ENCODE results near the gene FOXP1. TPM values are rescaled to one million over a fixed set of nuclear protein-coding genes. Genes with fewer than 3 reads are reported as not detected.

The FOXP1 gene
- total and polyA plus RNA-seq, 2 donors from 2014 or later = 6.7 to 87.2 TPM

DNA sequence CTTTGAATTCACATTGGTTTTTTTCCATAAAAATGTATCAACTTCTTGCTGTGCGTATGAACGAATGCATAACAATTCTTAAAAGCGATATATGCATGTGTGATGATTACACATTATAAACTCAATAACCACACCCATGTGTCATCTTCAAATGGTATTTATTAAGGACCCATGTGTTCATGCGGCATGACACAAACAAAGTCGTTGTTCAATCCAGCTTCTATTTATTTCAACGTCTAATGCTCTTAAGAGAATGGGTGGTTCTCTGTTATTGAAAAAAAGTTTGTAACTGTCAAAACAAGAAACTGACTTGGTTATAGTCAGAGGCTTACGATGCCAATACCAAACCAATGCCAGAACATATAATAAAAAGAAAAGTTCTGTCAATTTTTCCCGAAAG is 195.9 kb downstream of the FOXP1 start:
- Histone ChIP-seq H3K27me3 (ENCODE audit: control insufficient read depth, insufficient read depth, low read length) (no peaks in the 10 kb centered on the region), H3K36me3 (ENCODE audit: control insufficient read depth in 2 of 3, insufficient read depth in 3 of 3, low read length in 3 of 3) (no peaks in the 10 kb centered on the region), H3K9me3 (ENCODE audit: control insufficient read depth in 2 of 3, insufficient read depth in 1 of 3, low read length in 3 of 3) (no peaks in the 10 kb centered on the region), H3K4me3 (ENCODE audit: low read length in 3 of 3) (no peak overlapping the region), H3K4me1 (ENCODE audit: control insufficient read depth in 2 of 3, insufficient read depth in 2 of 3, low read depth in 1 of 3, low read length in 3 of 3) (peaks cover 2 to 8% (median 3%) of the 10 kb centered on the region in 3 donors), H3K9ac (ENCODE audit: low read length in 3 of 3) (no peak overlapping the region), H3K27ac (ENCODE audit: low read depth in 2 of 2, low read length in 2 of 2) (no peak overlapping the region)
- no peak for FAIRE-seq
- intact Hi-C loops (cut with DNase I) = no loop called here
- no peak for DNase-seq
- TF ChIP-seq, protein P1, sequence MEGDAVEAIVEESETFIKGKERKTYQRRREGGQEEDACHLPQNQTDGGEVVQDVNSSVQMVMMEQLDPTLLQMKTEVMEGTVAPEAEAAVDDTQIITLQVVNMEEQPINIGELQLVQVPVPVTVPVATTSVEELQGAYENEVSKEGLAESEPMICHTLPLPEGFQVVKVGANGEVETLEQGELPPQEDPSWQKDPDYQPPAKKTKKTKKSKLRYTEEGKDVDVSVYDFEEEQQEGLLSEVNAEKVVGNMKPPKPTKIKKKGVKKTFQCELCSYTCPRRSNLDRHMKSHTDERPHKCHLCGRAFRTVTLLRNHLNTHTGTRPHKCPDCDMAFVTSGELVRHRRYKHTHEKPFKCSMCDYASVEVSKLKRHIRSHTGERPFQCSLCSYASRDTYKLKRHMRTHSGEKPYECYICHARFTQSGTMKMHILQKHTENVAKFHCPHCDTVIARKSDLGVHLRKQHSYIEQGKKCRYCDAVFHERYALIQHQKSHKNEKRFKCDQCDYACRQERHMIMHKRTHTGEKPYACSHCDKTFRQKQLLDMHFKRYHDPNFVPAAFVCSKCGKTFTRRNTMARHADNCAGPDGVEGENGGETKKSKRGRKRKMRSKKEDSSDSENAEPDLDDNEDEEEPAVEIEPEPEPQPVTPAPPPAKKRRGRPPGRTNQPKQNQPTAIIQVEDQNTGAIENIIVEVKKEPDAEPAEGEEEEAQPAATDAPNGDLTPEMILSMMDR (IDR thresholded peaks at IDR 0.05; ENCODE audit: borderline replicate concordance, extremely low read depth, insufficient read depth) = no peak

DNA sequence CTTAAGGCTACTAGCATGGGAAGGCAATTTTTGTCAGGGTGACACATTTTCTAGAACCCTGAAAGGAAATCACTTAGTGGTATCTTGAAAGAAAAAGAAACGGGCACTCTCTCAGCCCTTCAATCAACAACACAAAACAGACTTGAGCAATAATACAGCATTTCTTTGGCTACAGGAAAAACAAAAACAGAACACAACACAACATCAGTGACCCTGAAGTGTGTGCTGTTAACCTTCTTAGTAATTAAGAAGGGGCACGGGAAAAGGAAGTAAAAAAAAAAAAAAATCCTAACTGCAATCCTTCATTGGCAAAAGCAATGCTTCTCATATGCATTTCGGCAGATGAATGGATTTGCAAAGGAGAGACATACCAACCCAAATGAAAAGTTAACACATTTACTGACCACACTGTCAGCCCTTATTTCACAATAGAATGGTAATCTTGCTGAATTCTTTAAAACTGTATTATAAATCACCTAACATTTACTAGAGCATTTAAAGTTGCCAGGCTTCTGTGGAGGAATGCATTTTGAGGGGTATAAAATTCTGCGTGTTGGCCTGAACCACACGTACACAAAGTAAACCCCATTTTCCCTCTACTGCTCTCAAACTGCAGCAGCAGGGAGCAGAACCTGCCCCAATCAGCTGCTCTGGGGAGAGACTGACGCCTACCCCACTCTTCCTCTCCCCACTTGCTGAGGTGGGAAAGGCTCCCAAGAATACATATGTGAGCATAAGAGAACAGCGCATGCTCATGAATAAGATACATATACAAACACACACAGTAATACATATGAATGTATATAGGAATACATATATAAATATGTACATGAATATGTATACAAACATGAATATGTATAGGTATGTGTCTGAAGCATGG is 198.5 kb downstream of the FOXP1 start:
- peaks cover 2 to 3% (median 2%) of the 10 kb centered on the region in 3 donors for H3K4me1 ChIP-seq (ENCODE audit: control insufficient read depth in 2 of 3, insufficient read depth in 2 of 3, low read depth in 1 of 3, low read length in 3 of 3)
- no peak for FAIRE-seq
- no peak overlapping the region for H3K27ac ChIP-seq (ENCODE audit: low read depth in 2 of 2, low read length in 2 of 2)
- no peak for DNase-seq
- no peaks in the 10 kb centered on the region for H3K27me3 ChIP-seq (ENCODE audit: control insufficient read depth, insufficient read depth, low read length)
- intact Hi-C loops (cut with DNase I) = no loop called here
- H3K9ac ChIP-seq (ENCODE audit: low read length in 3 of 3) = no peak overlapping the region
- H3K9me3 ChIP-seq (ENCODE audit: control insufficient read depth in 2 of 3, insufficient read depth in 1 of 3, low read length in 3 of 3) = no peaks in the 10 kb centered on the region
- TF ChIP-seq, protein P1 (IDR thresholded peaks at IDR 0.05; ENCODE audit: borderline replicate concordance, extremely low read depth, insufficient read depth) = no peak
- no peaks in the 10 kb centered on the region for H3K36me3 ChIP-seq (ENCODE audit: control insufficient read depth in 2 of 3, insufficient read depth in 3 of 3, low read length in 3 of 3)
- H3K4me3 ChIP-seq (ENCODE audit: low read length in 3 of 3) = no peak overlapping the region

DNA sequence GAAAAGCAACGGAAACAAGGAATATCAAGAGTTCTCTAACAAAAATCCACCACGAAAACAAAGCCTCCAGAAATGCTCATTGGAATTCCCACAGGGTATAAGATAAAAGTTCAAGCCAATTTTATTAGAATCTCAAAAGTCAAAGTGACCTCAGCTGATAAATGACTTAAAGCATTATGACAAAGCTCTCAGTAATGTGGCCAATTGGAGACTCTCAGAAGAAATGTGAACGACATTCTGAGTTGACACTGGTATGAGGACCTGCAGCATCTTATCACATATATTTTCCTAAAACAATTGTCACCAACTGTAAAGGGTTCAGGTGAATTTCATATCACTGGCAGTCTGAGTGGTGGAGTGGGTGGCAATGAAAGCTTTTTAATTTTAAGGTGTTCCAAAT is 199.1 kb downstream of the FOXP1 start:
- TF ChIP-seq, protein P1 (IDR thresholded peaks at IDR 0.05; ENCODE audit: borderline replicate concordance, extremely low read depth, insufficient read depth) = no peak
- H3K4me3 ChIP-seq (ENCODE audit: low read length in 3 of 3) = no peak overlapping the region
- no peak overlapping the region for H3K27ac ChIP-seq (ENCODE audit: low read depth in 2 of 2, low read length in 2 of 2)
- FAIRE-seq (no peak), DNase-seq (no peak)
- H3K9me3 ChIP-seq (ENCODE audit: control insufficient read depth in 2 of 3, insufficient read depth in 1 of 3, low read length in 3 of 3) = no peaks in the 10 kb centered on the region
- H3K9ac ChIP-seq (ENCODE audit: low read length in 3 of 3) = no peak overlapping the region
- no peaks in the 10 kb centered on the region for H3K36me3 ChIP-seq (ENCODE audit: control insufficient read depth in 2 of 3, insufficient read depth in 3 of 3, low read length in 3 of 3)
- no peaks in the 10 kb centered on the region for H3K4me1 ChIP-seq (ENCODE audit: control insufficient read depth in 2 of 3, insufficient read depth in 2 of 3, low read depth in 1 of 3, low read length in 3 of 3)
- intact Hi-C loops (cut with DNase I) = no loop called here
- no peaks in the 10 kb centered on the region for H3K27me3 ChIP-seq (ENCODE audit: control insufficient read depth, insufficient read depth, low read length)
